HG02623 (cell line): ENCODE measurements around the gene ZNF57.
"Not testable (repeated sequence)": the region's sequence is repeated elsewhere in the genome, so short reads cannot be mapped to it uniquely, and the experiment has no call there.

Experiments used
- ATAC-seq: cut with Tn5 transposase; IDR thresholded peaks from one replicate; pipeline ENCODE4 v1.9.1; 2021; ENCODE audit warnings: moderate library complexity; ENCODE audit not compliant: unreplicated experiment

Gene ZNF57

GRCh38 chr19:2890531-2890930 is 10.2 kb upstream of the ZNF57 start:
- not testable (repeated sequence) for ATAC-seq

DNA sequence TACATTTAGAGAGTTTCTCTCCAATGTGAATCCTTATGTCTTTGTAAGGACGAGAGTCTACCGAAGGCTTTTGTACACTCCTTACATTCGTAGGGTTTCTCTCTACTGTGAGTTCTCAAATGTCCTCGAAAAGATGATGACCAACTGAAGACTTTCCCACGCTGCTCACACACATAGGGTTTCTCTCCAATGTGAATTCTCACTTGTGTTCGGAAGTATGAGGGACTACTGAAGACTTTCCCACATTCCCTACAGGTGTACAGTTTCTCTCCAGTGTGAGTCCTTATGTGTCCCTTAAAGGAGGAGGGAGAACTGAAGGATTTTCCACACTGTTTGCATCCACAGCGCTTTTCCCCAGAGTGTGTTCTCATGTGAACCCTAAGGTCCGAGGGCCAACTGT is 4.0 kb upstream of the ZNF57 start:
- ATAC-seq: no peak

DNA sequence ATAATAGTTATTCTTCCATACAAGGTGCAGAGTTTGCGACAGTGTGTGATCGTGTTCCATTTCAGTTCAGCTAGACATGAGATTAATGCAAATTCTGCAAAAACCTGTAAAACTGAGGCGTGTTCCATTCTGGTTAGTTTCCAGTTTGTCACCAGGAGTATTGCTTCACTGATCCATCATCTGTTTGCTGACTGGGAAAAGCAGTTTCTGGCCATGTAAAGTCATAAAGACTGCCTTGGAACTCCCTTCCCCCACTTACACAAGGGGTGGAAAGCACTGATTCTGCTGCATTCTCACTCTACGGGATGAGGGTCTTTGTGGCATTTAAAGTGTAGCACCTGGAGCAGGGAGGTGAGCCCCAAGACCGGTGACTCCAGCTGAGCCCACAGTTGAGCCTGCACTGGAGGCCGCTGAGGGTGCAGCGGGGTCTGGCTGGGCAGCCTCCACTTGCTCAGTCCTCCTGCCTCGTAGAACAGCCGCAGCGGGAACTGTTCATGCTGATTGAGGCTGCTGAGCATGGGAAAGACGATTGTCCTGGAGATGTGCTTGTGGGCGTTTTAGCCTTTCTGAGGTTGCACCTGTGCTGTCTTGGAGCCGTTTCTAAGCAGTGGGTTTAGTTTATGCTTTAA is 2.0 kb downstream of the ZNF57 start:
- no peak for ATAC-seq

DNA sequence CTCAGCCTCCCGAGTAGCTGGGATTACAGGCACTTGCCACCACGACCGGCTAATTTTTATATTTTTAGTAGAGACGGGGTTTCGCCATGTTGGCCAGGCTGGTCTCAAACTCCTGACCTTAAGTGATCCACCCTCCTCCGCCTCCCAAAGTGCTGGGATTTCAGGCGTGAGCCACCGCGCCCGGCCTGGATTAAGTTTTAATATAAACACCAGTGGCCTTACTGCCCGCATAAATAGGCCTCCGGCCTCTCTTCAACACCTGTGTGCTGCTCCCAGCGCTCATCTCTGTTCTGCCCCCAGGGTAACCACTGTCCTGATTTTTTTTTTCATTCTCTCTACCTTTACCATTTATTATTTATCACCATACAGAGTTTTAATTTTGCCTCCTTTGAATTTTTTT is 2.6 kb downstream of the ZNF57 start:
- ATAC-seq: not testable (repeated sequence)

- no peak for ATAC-seq
Measured at GRCh38 chr19:2905918-2906519, 5.3 kb downstream of the ZNF57 start.

DNA sequence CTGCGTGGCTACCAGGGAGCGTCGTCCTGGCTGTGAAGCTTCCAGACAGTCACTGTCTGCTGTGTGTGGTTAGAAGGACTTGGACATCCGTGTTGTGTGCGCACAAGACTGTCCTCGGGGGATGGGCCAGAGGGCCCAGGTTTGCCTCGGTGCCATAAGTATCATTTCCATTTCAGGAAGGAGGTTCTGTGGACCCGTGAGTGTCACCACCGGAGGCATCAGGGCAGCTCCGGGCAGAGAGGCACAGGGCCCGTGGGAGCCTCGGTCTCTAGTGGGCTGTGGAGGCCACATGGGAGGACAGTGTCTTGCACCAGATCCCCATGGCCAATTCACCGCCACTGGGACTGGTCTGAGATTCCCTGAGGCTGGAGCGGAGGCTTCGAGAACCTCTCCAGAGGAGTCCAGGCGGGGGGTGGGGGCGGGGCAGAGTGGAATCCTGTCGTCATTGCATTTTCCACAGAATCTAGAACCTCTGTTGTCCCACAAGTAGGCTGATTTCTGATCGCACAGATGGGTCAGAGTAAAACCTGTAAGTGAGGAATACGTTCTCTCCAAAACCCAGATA is 6.0 kb downstream of the ZNF57 start:
- ATAC-seq: no peak

DNA sequence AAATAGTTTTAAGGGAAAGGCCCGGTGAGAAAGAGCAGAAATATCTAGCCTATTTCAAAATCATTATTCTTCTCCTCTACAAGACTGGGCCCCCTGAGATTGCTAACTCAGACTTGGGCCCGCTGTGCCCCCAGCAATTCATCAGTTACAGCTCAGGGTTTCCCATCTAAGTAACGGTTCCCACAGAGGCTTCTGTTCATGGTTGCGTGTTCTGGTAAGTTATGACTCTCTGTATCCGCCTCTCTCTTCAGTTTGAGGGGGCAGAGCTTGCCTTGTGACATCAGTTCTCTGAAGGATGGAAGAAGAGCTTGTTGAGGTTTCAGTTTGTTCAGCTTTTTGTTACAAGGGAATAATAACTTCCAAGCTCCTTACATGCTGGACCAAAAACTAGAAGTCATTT is 11.6 kb downstream of the ZNF57 start:
- no peak for ATAC-seq

- no peak for ATAC-seq
Measured at GRCh38 chr19:2917275-2918184, 16.8 kb downstream of the ZNF57 start.

DNA sequence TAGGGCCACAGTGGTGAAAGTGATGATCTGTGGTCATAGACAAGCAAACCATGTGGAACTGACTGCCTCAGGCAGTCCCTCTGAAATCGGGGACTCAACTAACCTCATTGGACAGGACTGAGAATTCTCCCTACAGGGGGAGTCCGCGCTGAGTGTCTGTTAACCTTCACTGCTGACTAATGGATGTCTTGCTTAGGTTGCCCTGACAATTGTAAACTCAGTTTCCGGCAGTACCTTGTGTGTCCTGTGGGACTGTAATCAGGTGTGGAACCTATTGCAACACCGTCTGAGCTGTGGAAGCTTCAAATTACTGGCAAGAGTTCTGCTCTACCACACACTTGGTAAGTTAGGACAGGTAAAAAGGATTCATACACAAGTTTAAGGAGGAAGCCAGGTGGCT is 22.3 kb downstream of the ZNF57 start:
- no peak for ATAC-seq

DNA sequence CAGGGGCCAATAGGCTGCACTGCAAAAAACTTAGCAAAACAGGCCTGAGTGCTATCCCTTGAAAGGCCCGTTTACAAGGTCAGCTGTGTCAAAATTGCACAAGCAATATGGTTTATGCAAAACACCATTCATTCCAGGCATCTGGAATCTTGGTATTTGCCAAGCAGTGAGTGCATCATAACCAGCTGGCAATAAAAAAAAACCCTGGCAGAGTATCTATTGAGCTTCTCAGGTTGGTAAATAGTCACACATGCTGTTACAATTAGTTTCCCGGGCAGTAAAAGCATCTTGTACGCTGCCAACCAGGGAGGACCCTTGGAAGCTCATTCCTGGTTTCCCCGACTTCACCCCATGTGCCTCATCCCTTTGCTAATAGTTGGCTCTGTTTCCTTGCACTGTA is 22.8 kb downstream of the ZNF57 start:
- ATAC-seq: no peak

DNA sequence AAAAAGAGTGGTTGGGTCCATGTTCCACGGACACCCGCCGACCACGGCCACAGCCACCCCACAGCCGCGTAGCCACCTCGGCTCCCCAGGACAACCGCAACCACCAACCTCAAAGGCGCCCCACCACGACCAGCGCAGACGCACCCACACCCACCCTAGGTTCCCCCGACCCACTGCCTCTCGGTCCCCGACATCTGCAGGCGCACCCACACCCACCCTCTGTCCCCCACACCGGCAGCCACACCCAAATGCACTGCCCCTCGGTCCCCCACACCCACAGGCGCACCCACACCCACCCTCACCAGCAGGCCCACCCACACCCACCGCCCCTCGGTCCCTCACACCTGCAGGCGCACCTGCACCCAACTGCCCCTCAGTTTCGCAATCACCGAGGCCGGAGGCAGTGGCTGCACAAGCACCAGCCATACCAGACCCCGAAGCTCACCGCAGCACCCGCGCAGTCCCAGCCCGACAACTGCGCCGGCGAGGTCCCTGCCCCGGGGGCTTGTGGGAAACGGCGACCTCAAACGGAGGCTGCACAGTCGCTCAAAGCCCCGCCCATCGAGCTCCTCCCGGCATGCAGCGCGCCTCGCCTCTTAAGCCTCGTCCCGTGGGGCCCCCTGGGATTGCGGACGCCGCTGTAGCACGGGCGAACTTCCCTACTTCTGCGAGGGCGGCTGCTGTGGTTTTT is 25.8 kb downstream of the ZNF57 start:
- no peak for ATAC-seq

DNA sequence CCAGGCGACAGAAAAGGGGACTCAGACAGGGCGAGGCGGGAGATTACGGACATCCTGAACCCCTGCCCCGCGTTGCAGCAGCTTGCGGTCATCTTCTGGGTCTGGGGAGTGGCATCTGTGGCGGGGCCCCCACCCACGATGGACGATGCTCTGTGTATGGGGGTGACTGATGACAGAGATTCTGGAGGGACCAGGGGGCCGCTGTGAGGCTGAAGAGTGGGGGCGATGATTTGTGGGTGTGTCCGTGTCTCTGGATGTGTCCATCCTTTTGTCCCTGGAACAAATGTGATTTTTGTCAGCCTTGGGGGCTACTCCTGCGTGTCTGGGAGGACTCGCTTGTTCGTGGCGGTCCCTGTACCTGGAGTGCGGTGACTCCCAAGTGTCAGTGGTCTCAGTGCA is 26.3 kb downstream of the ZNF57 start:
- no peak for ATAC-seq

DNA sequence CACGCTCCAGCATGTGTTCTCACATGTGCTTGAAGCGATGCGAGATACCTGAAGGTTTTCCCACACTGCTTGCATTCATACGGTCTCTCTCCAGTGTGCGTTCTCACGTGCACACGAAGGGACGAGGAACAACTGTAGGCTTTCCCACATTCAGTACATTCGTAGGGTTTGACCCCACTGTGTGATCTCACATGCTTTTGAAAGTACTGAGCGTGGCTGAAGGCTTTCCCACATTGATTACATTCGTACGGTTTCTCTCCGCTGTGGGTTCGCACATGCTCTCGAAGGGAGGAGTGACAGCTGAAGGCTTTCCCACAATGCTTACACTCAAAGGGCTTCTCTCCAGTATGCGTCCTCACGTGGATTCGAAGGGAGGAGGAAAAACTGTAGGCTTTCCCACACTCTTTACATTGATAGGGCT is 32.8 kb downstream of the ZNF57 start:
- no peak for ATAC-seq

DNA sequence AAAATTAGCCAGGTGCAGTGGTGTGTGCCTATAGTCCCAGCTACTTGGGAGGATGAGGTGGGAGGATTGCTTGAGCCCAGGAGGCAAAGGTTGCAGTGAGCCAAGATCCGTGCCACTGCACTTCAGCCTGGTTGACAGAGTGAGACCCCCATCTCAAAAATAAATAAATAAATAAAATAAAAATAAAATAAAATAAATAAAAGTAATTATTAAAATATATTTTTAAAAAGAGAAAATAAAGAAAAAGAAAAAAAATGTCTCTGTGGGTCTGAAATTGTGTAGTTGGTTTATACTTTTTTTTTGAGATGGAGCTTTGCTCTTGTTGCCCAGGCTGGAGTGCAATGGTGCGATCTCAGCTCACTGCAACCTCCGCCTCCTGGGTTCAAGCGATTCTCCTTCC is 35.1 kb downstream of the ZNF57 start:
- not testable (repeated sequence) for ATAC-seq

- ATAC-seq: no peak
Measured at GRCh38 chr19:2942928-2943640, 42.4 kb downstream of the ZNF57 start.

DNA sequence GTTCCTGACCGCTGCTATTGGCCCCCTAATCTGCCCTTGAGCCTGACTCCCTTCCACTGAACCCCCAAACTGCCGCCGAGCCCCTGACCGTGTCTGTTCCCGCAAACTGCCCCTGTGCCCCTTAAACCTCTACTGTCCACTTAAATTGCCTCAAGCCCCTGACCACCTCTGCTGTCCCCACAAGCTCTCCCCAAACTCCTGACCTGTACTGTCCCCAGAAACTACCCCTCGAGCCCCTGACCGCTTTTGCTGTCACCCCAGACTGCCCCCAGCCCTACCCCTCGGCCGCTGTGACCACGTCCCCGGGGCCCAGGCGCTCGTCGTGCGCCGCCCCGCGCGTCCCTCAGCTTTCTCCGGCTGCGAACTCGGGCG is 43.7 kb downstream of the ZNF57 start:
- peak; percentile 3 for ATAC-seq

- peak; percentile 97 for ATAC-seq
Measured at GRCh38 chr19:2944775-2945574, 44.2 kb downstream of the ZNF57 start, which contains the start of gene ZNF77. TSS of gene ZNF77 (minus strand) at chr19:2944971. CDS start at chr19:2944840, 131 bp downstream.

GRCh38 chr19:2945575-2946184 is 45.0 kb downstream of the ZNF57 start:
- no peak for ATAC-seq

DNA sequence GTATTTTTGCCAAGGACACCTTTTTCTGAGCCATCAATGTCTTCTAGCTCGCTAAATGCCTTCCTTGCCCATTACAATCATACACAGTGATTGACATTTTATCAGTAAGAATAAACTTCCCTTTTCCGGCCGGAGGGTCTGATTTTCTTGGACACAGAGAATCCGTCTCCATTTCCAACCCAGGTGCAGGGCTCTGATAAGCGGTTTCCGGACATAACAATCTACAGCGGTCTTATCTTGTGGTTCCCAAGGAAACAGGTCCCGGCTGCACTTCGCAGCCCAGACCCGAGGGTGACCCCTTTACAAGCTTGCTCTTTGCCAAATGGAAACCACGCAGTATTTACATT is 49.2 kb downstream of the ZNF57 start:
- ATAC-seq: no peak
